Immature natural killer cell (primary cell): Measurements from ENCODE around the gene RAPGEF2. TPM values are rescaled to one million over a fixed set of nuclear protein-coding genes. Genes with fewer than 3 reads are reported as not detected.

Source experiments
- DNase-seq, 3 donors: peaks; one replicate each; pipeline ENCODE4 v3.0.0; 2022; ENCODE audit warnings: mixed read lengths in 1 of 3
- H3K27ac Mint-ChIP-seq, 6 donors: one replicate each; pipeline ENCODE4 v1.8.0; 2020; ENCODE audit warnings: mixed read lengths in 6 of 6, mild to moderate bottlenecking in 5 of 6, inconsistent platforms in 4 of 6, moderate library complexity in 3 of 6
- H3K27me3 Mint-ChIP-seq, 3 donors: one replicate each; pipeline ENCODE4 v1.8.0; 2020 to 2021; ENCODE audit warnings: low read depth in 3 of 3, mild to moderate bottlenecking in 3 of 3, mixed read lengths in 3 of 3, moderate library complexity in 3 of 3, inconsistent platforms in 1 of 3
- H3K36me3 Mint-ChIP-seq, 3 donors: one replicate each; pipeline ENCODE4 v1.8.0; 2020; ENCODE audit warnings: mixed read lengths in 3 of 3, inconsistent platforms in 2 of 3, mild to moderate bottlenecking in 2 of 3
- H3K4me1 Mint-ChIP-seq, 2 donors: one replicate each; pipeline ENCODE4 v1.8.0; 2020; ENCODE audit warnings: inconsistent platforms in 2 of 2, mild to moderate bottlenecking in 2 of 2, mixed read lengths in 2 of 2, moderate library complexity in 1 of 2
- H3K4me3 Mint-ChIP-seq, 5 donors: one replicate each; pipeline ENCODE4 v1.8.0; 2020; ENCODE audit warnings: mild to moderate bottlenecking in 5 of 5, mixed read lengths in 5 of 5, inconsistent platforms in 3 of 5, moderate library complexity in 3 of 5
- H3K9me3 Mint-ChIP-seq, 6 donors: one replicate each; pipeline ENCODE4 v1.8.0; 2020; ENCODE audit warnings: mild to moderate bottlenecking in 6 of 6, mixed read lengths in 6 of 6, inconsistent platforms in 4 of 6, moderate library complexity in 3 of 6
- polyA plus RNA-seq, 3 donors: library from polyadenylated mRNA; unstranded; fragments of 300-500 nt; fragmentation: Illumina TruSeq; gene quantifications; one replicate each; pipeline ENCODE4 v1.2.3, GENCODE V29; 2021

RAPGEF2 gene
- polyA plus RNA-seq, 3 donors from 2014 or later: 0.22 to 1.7 (median 0.46) TPM

DNA sequence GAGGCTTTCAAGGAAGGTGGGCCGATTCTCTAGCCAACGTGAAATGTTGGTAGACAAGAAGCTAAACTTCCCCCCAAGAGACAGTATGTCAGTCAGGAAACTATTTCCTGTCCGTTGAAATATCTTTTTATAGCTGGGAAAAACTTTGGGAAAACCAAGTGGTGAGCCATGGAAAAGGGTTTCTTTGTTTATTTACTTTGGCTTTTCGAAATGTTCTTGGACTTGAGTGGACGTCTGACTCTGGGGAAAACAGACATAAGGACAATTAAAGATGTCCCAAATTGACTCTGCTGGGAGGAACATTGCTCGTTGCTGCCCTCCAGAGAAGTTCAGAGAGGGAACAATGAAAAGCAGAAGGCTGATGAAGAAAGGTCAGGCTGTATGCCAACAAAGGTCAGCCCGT lies 295.4 kb downstream of the RAPGEF2 start:
- no peaks in the 10 kb centered on the region for H3K4me1 Mint-ChIP-seq
- H3K4me3 Mint-ChIP-seq: no peak overlapping the region
- no peaks in the 10 kb centered on the region for H3K9me3 Mint-ChIP-seq
- no peak overlapping the region for H3K27ac Mint-ChIP-seq
- H3K36me3 Mint-ChIP-seq: no peaks in the 10 kb centered on the region
- DNase-seq: no peak
- peaks cover 0 to 13% (median 2%) of the 10 kb centered on the region in 3 donors for H3K27me3 Mint-ChIP-seq

DNA sequence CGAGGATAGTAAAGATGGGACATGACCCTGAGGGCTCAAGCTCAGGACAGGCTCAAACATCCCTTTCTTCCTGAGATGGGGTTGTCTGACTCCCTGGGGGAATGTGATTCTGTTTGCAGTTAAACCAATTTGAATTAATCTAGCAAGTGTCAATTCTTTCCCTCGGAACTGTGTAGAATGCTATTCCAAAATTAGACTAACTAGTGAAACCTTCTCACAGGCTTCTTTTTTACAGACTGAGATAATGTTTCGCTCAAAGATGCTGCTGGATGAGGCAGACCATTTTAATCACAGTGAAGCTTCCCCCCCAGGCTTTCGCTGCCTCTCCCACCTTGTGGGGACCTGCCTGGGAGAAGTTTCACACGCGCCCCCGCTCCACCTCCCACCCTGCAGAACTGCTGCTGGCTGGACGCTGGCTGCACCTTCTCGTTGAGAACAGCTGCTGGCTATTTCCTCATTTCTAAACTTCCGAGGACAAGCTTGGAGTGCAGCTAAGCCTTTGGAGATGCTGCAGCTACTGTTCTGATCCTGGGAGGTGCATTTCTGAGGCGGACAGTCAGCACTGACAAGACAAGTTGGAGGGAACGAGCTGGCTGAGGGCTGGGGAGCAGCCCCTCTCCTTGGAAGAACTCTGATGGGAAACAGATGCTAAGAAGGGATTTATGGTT lies 297.8 kb downstream of the RAPGEF2 start:
- no peaks in the 10 kb centered on the region for H3K4me1 Mint-ChIP-seq
- DNase-seq: no peak
- peaks cover 0 to 13% (median 2%) of the 10 kb centered on the region in 3 donors for H3K27me3 Mint-ChIP-seq
- H3K27ac Mint-ChIP-seq: no peak overlapping the region
- H3K9me3 Mint-ChIP-seq: no peaks in the 10 kb centered on the region
- H3K4me3 Mint-ChIP-seq: no peak overlapping the region
- no peaks in the 10 kb centered on the region for H3K36me3 Mint-ChIP-seq

DNA sequence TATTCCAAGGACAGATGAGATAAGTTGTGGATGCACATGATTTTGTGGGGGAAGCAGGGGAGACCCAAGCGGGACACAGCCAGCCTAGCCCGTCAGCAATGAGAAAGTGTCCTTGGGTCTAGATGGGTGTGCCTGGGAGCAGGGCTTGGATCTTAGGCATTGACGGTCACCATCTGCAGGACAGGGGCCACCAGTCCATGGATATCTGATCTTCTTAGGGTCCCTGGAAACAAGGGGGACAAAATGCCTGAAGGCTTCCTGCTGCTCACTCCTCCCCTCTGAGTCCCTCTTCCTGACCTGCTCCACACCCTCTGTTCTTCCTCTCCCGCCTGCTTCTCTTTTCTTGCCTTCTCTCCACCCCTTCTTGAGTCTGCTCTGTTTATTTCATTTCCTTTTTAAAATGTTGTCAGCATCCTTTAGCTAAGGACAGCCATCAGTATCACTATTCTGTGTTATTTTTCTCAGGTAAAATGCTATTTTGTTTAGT lies 298.4 kb downstream of the RAPGEF2 start:
- H3K4me1 Mint-ChIP-seq: no peaks in the 10 kb centered on the region
- no peak for DNase-seq
- H3K9me3 Mint-ChIP-seq: no peaks in the 10 kb centered on the region
- H3K36me3 Mint-ChIP-seq: no peaks in the 10 kb centered on the region
- no peak overlapping the region for H3K4me3 Mint-ChIP-seq
- H3K27ac Mint-ChIP-seq: no peak overlapping the region
- H3K27me3 Mint-ChIP-seq: peaks cover 0 to 13% (median 2%) of the 10 kb centered on the region in 3 donors

DNA sequence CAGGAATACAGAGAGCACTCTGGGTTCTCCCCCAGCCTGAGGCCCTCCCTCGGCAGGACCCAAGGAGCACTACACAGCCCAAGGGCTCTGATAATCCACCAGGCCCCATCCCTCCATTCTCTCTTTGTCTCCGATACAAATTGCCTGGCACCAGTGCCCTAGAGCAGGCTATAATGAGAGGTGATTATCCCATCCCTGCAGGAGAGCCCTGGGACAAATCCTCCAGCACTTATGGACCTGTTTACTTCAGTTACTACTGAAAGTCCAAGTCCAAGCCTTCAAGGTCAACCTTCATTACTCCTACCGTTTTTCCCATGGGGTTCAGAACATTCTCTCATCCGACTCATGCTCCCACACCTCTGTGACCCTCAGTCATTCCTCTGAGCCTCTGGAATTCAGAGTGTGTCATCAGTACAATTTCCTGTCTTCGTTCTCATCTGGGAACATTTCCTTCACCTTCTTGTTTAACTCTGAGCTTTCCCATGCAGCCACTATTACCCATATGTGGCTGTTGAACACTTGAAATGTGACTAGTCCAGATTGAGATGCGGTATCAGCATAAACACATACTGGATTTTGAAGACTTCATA lies 299.0 kb downstream of the RAPGEF2 start:
- H3K9me3 Mint-ChIP-seq: no peaks in the 10 kb centered on the region
- H3K36me3 Mint-ChIP-seq: no peaks in the 10 kb centered on the region
- H3K4me1 Mint-ChIP-seq: no peaks in the 10 kb centered on the region
- peaks cover 0 to 13% (median 2%) of the 10 kb centered on the region in 3 donors for H3K27me3 Mint-ChIP-seq
- no peak for DNase-seq
- no peak overlapping the region for H3K27ac Mint-ChIP-seq
- no peak overlapping the region for H3K4me3 Mint-ChIP-seq
